DMS 273 (cell line): ENCODE measurements around the gene VKORC1.

Experiments used
- DNase-seq: peaks from one replicate; lab custom pipeline; 2025; ENCODE audit not compliant: unreplicated experiment; lab: John Stamatoyannopoulos, UW

Gene VKORC1

GRCh38 chr16:31063843-31064611 lies 30.6 kb downstream of the VKORC1 start:
- no peak for DNase-seq

GRCh38 chr16:31063495-31063842 lies 31.1 kb downstream of the VKORC1 start:
- DNase-seq: no peak

GRCh38 chr16:31061813-31062440 lies 32.7 kb downstream of the VKORC1 start:
- no peak for DNase-seq

DNA sequence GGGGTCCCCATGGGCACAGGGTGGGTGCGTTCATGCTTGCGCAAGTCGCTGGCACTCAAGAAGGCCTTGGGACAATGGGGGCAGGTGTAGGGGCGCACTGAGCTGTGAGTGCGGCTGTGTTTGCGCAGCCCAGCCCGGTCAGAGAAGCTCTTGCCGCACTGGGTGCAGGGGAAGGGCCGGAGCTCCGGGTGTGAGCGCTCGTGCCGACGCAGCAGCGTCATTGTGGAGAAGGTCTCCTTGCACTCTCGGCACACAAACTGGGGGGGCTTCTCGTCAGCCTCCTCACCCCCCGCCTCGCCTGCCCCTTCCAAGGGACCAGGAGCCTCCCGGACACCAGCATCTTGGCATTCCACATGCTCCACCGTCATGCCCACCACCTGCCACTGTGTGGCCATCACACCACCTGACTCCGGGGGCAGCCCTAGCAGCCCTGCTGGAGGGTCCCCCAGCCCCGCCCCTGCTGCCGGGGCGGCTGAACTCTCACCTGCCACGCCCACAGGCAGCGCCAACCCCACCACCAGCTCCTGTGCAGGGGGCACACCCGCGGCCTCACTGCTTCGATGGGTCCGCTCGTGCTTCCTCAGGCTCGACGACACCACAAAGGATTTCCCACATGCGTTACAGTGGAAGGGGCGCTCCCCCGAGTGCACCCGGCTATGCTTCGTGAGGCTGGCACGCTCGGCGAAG lies 33.3 kb downstream of the VKORC1 start:
- DNase-seq: no peak

- DNase-seq: no peak
Observed at GRCh38 chr16:31055613-31056012, 39.0 kb downstream of the VKORC1 start.

DNA sequence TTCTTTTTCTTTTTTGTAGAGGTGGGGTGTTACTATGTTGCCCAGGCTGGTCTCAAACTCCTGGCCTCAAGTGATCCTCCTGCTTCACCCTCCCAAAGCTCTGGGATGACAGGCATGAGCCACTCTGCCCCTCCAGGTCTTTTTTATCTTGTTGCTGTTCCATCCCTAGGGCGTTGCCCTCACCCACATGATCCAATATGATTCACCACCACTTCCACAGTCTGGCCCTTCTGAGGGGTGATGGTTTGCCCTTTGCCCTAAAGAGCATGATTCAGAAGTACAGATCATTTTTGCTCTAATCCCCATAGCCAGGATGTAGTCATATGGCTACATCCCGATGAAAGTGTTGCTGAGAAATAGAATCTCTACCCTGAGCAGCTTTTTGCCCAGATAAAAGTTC lies 42.5 kb downstream of the VKORC1 start:
- no peak for DNase-seq

GRCh38 chr16:31050280-31051030 lies 44.1 kb downstream of the VKORC1 start:
- peak; percentile 68 for DNase-seq

DNA sequence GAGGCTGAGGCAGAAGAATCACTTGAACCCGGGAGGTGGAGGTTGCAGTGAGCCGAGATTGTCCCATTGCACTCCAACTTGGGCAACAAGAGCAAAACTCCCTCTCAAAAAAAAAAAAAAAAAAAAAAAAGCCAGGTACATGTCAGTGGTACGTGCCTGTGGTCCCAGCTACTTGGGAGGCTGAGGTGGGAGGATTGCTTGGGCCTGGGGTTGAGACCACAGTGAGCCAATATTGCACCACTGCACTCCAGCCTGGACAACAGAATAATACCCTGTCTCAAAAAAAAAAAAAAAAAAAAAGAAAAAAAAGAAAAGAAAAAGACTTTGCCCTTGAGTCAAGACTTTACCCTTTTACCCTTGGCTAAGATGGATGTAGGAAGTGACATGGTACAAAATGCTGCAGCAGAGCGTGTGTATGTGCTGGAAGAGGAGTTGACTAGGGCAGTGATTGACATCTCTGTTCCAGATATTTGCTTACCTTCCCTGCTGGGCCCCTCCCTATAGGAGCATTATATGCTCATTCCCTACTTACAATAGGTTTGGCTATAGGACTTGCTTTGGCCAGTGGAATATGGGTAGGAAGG lies 50.6 kb downstream of the VKORC1 start:
- DNase-seq: no peak

DNA sequence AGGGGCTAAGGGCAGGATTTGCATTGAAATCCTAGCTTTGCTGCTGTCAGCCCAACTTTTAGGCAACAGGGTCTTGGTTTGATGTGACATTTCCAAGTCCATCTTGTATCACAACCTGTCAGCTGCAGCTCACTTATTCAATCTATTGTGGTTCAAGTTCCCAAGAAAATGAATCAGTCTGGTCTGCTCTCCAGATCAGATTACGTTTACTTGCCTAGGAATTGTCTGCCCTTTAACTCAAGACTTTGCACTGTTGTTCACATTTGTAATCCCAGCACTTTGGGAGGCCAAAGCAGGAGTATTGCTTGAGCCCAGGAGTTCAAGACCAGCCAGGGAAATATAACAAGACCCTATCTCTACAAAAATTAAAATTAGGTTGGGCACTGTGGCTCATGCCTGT lies 51.2 kb downstream of the VKORC1 start:
- no peak for DNase-seq

DNA sequence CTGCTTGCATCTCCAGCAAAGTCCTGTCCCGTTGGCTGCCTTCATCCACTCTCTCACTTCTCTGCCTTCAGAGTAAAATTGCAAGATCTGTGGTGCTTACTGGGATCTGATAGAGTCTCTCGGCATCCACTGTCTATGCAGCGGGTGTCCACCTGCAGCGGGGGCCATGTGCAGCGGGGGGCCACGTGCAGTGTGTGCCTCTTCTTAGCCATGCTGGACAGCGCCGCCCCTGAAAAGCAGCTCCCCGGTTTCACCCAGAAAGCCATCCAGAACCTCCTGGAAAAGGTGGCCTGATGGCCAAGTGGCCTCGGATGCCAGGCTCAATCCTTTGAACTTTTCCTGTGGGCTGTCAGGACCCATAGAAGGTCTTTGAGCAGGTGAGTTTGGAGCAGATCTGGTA lies 51.7 kb downstream of the VKORC1 start:
- no peak for DNase-seq
